HG03469 (cell line): ENCODE data around the gene MED13.
"Not testable (repeated sequence)": the region's sequence is repeated elsewhere in the genome, so short reads cannot be mapped to it uniquely, and the experiment has no call there.

Experiments used
- ATAC-seq: cut with Tn5 transposase; IDR thresholded peaks from one replicate; pipeline ENCODE4 v1.9.1; 2021; ENCODE audit warnings: mild to moderate bottlenecking, moderate library complexity, moderate number of reproducible peaks; ENCODE audit not compliant: unreplicated experiment

The MED13 gene

DNA sequence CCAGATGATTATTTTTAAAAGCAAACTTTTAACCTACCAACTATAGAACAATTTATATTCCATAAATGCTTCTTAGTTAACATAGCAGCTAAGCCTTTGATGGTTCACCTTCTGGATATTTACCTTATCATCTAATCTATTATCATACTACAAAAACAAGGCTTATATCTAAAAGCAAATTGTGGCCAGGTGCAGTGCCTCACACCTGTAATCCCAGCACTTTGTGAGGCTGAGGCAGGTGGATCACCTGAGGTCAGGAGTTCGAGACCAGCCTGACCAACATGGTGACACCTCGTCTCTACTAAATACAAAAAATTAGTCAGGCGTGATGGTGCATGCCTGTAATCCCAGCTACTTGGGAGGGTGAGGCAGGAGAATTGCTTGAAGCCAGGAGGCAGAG lies 61.9 kb downstream of the MED13 start:
- ATAC-seq, result not testable (repeated sequence)

DNA sequence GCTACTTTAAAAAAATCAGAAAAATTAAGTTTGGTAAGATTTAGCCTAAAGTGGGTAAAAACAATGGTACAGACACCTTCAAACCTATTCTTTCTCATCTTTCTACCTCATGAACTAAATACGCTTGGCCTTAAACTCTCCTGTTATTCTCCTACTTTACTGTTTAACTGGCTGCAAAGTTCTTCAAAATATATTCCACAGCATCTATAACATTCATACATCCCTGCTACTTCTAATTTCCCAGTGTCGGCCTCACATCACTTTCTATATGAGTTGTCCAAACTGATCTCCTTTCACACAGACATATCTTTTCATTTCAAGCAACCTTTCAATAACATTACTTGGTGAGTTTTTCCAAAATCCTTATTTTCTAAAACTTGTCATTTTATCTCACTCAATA lies 64.0 kb downstream of the MED13 start:
- ATAC-seq, result no peak

DNA sequence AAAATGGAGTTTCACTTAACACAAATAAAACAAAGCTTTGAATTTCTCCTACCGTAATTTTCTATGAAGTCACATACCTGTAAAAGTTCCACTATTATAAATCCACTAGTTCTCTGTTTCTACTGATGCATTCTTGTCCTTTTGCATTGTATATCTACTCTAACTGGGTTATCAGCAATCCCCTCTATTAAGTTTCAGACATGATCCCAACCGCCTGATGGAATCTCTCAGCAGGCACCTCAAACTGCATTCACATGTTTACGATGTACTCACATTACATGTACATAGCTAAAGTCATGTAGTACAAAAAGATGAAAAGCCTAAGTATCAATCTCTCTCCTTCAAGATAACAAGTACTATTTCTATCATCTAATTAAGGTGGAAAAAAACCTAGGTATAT lies 64.9 kb downstream of the MED13 start:
- no peak for ATAC-seq

DNA sequence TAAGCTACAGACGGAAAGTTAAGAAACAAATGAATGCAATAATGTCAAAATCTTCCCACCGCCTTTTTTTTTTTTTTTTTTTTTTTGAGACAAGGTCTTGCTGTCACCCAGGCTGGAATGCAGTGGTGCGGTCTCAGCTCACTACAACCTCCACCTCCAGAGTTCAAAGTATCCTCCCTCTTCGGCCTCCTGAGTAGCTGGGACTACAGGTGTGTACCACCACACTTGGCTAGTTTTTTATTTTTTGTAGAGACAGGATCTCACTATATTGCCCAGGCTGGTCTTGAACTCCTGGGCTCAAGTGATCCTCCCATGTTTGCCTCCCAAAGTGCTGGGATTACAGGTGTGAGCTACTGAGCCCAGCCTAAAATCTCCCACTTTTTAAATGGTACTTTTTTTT lies 66.5 kb downstream of the MED13 start:
- not testable (repeated sequence) for ATAC-seq

DNA sequence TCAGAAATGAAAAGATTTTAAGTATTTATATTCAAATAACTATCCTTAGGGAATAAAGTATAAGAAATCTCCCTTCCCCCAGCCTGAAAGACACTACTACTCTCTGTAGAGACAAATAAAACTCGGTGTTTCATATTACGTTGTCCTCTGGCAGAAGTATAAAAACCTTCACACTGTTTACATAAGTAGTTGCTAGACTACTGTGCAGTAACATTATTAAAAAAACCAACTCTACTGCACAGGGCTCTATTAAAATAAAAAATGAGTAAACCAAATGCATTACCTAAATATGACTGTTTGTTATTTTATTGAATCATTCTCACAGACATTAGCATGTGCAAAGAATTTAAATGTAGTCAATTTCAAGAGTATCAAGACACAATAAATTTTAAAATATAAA lies 67.4 kb downstream of the MED13 start:
- ATAC-seq, result no peak

DNA sequence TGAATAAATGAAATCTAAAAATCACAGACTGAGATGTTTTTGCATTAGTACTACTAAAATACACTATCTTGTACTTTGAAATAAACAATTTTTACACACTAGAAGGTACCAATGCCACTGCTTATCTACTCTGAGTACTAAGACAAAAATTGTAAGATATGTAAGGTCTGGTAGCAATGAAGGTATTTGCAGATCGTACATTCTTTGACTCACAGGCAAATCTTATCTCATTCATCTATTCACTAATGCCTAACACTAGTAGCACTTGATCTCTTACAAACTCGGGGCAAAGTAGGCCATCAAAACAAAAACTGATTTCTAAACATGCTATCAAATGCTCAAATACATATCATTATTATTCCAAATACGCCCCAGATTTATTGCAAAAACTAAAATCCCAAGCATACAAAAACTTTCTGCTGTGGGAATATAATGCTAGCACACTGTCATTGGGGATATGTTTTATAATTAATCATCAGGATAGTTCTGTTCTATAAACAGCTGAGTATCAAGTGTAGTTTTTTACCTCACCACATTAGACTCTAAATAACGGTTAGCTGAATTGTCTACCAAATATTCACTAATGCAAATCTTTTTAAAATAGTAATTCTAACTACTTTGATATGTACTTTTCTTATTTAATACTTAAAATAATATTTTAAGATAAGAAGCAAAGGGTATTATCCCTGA lies 68.0 kb downstream of the MED13 start:
- no peak for ATAC-seq

DNA sequence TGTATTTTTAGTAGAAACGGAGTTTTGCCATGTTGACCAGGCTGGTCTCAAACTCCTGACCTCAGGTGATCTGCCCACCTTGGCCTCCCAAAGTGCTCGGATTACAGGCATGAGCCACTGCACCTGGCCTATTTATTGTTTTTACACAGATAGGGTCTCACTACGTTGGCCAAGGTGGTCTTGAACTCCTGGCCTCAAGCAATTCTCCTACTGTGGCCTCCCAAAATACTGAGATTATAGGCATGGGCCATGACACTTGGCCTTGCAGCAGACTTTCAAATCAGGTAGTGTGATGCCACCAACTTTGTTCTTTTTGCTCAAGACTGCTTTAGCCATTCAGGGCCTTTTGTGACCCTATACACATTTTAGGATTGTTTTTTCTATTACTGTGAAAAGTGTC lies 75.6 kb downstream of the MED13 start:
- no peak for ATAC-seq

DNA sequence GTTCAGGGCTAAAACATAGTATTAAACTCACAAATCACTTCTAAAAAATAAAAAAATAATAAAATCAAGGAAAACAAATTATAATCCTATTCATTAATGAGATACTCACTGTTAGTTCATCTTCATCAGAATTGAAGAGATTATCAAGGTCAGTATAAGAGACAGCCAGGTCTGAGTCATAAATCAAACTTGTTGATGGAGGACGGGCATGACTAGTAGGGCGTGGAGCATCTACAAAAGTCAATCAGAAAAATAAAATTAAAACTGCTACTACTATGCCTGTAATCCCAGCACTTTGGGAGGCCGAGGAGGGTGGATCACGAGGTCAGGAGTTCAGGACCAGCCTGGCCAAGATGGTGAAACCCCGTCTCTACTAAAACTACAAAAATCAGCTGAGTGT lies 78.2 kb downstream of the MED13 start:
- no peak for ATAC-seq

DNA sequence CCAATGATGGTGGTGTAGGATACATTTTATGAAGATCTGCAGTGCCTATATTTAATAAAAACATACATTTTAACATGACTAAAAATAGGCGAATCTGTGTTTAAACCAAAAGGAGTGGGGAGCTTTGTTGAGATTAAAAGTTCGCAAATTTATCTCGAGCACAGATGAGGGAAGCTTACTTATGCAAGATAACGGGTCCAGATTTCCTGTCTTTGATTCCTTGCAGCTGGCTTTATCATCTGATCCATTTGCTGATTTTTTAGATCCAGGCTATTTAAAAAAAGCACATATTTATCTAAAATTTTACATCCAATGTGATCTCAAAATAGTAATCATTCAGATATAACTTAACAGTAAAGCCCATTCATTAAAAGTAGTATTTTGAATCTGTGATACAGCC lies 80.3 kb downstream of the MED13 start:
- ATAC-seq, result no peak

DNA sequence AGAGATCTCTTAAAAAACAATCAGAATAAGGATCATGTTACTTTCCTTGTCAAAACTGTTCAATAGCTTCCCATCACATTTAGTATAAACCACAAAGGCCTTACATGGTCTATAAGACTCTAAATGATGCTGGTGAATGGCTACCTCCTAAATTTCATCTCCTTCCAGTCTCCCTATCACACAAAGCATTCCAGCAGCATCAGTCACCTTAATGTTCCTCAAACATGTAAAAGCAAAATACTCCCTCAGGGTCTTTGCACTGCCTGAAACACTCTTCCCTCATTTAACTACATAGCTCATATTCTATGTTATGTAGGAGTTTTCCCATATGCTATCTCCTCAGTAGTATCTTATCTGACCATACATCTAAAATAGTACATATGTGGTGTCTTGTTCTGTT lies 83.8 kb downstream of the MED13 start:
- no peak for ATAC-seq

DNA sequence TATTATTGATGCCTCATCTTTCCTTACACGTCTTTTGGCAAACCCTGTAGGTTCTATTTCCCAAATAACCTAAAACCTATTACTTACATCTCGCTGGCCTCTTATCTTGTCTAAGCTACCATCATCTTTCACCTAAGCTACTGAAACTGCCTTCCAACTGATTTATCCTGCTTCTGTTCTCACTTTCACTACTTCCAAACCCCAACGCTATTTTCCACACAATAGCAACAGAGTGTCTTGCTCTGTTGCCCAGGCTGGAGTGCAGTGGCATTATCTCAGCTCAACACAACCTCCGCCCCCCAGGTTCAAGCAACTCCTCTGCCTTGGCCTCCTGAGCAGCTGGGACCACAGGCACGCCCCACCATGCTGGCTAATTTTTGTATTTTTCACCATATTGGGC lies 84.5 kb downstream of the MED13 start:
- no peak for ATAC-seq

DNA sequence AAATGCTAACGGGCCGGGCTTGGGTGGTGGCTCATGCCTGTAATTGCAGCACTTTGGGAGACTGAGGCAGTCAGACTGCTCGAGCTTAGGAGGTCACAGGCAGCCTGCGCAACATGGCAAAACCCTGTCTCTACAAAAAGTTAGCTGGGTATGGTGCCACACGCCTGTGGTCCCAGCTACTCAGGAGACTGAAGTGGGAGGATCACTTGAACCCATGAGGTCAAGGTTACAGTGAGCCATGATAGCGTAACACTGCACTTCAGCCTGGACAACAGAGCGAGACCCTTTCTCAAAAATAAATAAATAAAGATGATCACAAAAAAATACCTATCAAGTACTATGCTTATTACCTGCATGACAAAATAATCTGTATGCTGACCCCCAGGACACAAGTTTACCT lies 91.0 kb downstream of the MED13 start:
- ATAC-seq, result no peak

DNA sequence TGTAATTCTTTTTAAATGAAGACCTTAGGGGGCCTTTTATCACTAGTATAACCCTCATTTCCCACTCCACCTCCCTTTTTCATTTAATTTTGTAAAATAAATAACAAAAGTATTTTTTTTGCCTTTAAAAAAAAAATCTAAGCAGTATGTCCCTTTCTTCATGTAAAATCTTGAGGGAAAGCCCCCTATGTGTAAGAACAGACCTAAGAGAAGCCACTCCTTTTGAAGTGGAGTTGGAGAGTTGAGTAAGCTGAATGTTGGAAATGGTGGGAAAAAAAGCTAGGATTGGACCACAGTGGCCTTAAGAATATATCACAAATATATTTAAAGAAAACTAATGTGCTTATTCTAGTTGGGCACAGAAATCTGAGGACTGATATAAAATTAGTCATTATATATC lies 92.8 kb downstream of the MED13 start:
- ATAC-seq, result no peak

DNA sequence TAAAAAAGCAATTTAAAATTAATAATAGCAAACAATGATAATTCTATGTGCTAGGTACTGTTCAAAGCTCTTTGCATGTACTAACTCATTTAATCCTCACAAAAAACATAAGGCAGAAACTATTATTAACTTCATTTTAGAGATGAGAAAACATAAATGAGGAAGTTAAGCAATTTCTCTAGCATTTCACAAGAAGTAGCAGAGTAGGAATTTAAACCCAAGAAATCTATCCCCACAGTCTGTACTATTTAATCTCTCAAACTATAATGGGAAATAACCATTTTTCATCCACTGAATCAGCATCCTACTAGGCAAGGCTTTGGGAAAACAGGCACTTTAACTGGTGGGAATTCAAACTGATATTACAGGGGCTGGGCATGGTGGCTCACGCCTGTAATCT lies 95.0 kb downstream of the MED13 start:
- ATAC-seq, result no peak

DNA sequence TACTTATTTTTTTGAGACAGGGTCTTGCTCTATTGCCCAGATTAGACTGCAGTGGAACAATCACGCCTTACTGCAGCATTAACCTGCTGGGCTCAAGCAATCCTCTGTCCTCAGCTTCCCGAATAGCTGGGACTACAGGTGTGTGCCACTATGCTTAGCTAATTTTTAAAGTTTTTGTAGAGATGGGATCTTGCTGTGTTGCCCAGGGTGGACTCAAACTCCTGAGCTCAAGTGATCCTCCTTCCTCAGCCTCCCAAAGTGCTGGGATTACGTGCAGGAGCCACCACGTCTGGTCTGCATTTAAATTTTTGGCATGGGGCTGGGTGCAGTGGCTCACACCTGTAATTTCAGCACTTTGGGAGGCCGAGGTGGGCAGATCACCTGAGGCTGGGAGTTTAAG lies 96.3 kb downstream of the MED13 start:
- no peak for ATAC-seq

DNA sequence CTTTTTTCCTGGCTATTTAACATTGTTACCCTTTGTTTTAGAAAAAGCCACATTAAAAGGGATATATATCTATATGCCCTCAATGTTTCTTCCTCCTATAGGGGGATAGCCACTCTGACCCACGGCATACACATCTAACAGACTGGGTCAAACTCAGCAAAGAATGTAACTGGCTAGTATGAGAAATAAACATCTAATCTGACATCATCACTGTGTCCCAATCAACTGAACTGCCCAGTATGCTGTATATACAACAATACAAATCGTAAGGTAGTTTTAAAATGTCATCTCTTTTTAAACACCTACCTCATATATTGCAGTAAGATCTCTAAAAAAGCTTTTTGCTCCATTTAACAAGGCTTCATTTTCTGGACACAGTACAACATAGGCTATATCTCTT lies 97.3 kb downstream of the MED13 start:
- no peak for ATAC-seq

DNA sequence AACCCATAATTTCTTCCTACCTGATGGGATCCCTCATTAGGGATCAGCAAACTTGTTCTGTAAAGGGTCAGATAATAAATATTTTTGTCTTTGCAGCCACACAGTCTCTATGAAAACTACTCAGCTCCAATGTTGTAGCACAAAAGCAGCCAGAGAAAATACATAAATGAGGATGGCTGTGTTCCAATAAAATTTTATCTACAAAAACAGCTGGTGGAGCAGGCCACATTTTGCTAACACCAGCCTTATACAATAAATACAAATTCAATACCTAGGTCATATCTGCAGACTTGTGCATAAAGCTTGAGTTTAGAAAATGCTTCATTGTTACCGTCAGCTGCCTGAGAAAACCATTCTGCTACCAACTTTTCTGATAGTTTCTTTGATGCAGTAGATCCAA lies 98.9 kb downstream of the MED13 start:
- ATAC-seq, result no peak

DNA sequence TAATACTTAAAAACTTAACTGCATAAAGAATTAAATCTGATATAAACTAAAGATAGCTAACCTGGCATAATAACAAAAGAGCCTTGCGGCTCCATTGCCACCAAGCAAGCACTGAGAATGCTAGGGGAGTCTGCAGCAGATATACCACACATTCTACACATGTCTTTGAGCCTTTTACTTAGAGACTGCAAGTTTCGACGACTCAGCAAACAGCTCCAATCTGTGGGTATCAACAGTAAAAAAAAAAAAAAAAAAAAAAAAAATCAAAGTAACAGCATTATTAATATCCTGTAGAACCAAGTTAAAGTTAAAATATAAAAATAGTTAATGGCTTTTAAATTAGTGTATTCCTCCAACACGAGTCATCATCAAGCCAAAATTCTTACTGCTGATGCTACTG lies 109.5 kb downstream of the MED13 start:
- no peak for ATAC-seq

DNA sequence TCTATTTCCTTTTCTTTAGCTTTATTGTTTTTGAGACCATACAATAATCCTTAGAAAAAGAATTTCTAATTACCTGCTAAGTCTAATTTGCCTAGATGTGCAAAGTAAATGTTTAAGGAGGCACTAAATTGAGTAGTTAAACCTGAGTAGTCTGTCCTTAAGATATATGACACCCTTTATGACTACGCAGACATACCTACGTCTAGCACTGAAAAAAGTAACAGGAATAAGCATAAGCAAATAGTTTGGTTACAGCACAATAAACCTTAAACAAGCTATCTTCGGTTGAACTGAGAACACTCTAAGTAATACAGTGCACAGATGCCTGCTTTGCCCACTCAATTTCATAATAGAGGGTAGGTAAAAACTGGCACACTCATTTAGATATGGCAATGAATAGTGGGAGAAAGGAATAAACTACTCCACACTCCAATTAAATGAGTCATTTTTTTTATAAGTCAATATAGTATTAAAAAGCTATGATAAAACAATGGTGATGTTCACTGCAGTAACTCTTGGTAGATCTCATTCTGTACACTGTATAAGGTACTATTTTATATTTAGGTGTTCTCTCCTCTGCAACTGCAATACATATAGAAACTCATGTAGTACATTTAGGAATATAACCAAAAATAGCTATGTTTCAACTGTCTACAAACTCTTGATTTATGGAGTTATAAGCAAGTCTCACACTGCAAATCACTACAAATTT lies 117.6 kb downstream of the MED13 start:
- ATAC-seq, result no peak

DNA sequence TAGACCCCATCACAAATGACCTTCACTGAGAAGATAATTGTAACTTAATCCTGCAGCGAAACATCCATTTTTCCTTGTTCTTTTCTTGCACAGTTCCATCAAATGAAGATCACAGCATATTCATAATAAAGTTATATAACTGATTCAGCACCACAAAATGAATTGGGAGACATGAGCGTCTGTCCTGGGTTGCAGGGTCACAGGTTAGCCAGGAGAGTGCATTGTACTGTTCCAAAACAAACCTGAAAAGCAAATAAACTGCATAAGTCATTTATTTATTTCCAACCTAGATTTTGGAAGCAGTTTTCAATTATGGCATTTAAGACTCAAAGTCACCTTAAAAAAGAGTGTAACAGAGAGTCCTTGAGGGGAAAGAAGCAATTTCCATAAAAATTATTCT lies 118.7 kb downstream of the MED13 start:
- ATAC-seq, result no peak

DNA sequence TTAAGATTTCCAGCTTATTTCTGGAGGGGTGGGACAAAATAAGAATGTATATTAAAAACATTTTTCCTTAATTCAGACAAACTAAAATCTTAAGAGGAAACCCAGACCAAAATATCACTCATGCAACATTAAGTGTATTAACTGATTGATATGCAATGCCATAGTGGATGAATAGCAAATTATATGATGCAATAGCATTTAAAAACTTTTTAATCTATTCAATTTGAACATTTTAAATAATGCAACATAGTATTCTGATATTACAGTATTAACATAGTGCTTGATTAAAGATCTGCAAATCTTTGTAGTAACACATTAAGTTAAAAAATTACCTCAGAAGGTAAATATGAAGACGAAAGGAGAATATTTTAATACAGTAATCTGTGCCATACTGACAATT lies 122.0 kb downstream of the MED13 start:
- no peak for ATAC-seq

DNA sequence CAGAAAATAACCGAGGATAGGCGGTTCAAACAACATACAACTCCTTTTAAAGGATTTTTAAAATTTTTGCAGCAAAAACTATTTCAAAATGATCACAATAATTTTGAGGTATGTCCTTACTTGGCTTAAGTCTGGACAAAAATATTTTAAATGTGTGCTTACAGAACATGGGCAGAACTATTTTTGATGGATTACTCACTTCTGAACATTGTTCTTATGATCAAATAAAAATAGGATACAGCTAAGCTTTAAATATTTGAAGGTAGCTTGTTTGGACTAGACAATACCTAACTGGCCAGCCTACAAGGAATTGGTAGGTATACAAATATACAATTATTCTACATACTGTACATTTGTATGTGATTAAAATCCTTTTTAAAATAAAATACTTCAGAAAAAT lies 123.0 kb downstream of the MED13 start:
- no peak for ATAC-seq

DNA sequence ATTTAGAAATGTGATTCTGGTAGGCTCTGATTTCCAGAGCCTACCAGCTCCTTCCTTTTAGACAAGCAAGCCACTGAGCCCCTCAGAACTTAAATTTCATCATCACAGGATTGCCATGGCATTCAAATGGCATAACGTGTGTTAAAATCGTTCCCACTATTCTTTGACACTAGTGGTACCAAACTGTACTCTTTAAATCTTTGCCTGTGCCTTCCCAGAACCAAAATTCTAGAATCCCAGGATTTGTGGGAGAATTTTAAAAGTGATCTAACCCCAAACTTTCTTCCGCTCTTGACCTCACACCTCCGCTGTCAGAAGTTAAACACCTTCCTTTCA lies 137.0 kb downstream of the MED13 start:
- no peak for ATAC-seq
